Measurements from ENCODE around the gene TARS1. TPM values are rescaled to one million over a fixed set of nuclear protein-coding genes. Genes with fewer than 3 reads are reported as not detected.

Gene TARS1
- total RNA-seq, 1 experiment from 2014 or later, result 201 TPM

- TF ChIP-seq, protein P1, sequence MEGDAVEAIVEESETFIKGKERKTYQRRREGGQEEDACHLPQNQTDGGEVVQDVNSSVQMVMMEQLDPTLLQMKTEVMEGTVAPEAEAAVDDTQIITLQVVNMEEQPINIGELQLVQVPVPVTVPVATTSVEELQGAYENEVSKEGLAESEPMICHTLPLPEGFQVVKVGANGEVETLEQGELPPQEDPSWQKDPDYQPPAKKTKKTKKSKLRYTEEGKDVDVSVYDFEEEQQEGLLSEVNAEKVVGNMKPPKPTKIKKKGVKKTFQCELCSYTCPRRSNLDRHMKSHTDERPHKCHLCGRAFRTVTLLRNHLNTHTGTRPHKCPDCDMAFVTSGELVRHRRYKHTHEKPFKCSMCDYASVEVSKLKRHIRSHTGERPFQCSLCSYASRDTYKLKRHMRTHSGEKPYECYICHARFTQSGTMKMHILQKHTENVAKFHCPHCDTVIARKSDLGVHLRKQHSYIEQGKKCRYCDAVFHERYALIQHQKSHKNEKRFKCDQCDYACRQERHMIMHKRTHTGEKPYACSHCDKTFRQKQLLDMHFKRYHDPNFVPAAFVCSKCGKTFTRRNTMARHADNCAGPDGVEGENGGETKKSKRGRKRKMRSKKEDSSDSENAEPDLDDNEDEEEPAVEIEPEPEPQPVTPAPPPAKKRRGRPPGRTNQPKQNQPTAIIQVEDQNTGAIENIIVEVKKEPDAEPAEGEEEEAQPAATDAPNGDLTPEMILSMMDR (IDR thresholded peaks at IDR 0.05; ENCODE audit: unreplicated experiment), result no peak
- Mint-ChIP-seq H3K27ac (ENCODE audit: unreplicated experiment) (no peak overlapping the region), H3K4me3 (ENCODE audit: low read depth, unreplicated experiment) (no peak overlapping the region), H3K36me3 (ENCODE audit: insufficient read depth, unreplicated experiment) (no peaks in the 10 kb centered on the region), H3K9me3 (ENCODE audit: low read depth, unreplicated experiment) (no peaks in the 10 kb centered on the region), H3K27me3 (ENCODE audit: unreplicated experiment) (peaks cover 15% of the 10 kb centered on the region), H3K4me1 (ENCODE audit: low read depth, unreplicated experiment) (no peaks in the 10 kb centered on the region)
- CTCF ChIA-PET, result no interaction called here
- DNase-seq, result no peak
- BruUV-seq (replicated peaks), result no TSS peak
- intact Hi-C loops (cut with micrococcal nuclease; ENCODE audit: unreplicated experiment), result loop anchor here (5.0 to 10.0 kb wide), 3 partner anchors 240 to 797 kb away; no protein-coding TSS in a partner anchor
Measured at GRCh38 chr5:33422191-33422590, 18.6 kb upstream of the TARS1 start.

GRCh38 chr5:33423018-33423630 lies 17.6 kb upstream of the TARS1 start:
- no peak for DNase-seq
- Mint-ChIP-seq H3K36me3 (ENCODE audit: insufficient read depth, unreplicated experiment) (no peaks in the 10 kb centered on the region), H3K4me1 (ENCODE audit: low read depth, unreplicated experiment) (no peaks in the 10 kb centered on the region), H3K27me3 (ENCODE audit: unreplicated experiment) (peaks cover 15% of the 10 kb centered on the region), H3K27ac (ENCODE audit: unreplicated experiment) (no peak overlapping the region), H3K4me3 (ENCODE audit: low read depth, unreplicated experiment) (no peak overlapping the region), H3K9me3 (ENCODE audit: low read depth, unreplicated experiment) (no peaks in the 10 kb centered on the region)
- TF ChIP-seq, protein P1 (IDR thresholded peaks at IDR 0.05; ENCODE audit: unreplicated experiment), result peak; percentile 17
- intact Hi-C loops (cut with micrococcal nuclease; ENCODE audit: unreplicated experiment), result loop anchor here (1.0 to 10.0 kb wide), 4 partner anchors 241 to 798 kb away; no protein-coding TSS in a partner anchor
- BruUV-seq (replicated peaks), result no TSS peak
- CTCF ChIA-PET, result no interaction called here

GRCh38 chr5:33425314-33425713 lies 15.5 kb upstream of the TARS1 start:
- no peak overlapping the region for H3K27ac Mint-ChIP-seq (ENCODE audit: unreplicated experiment)
- no TSS peak for BruUV-seq (replicated peaks)
- intact Hi-C loops (cut with micrococcal nuclease; ENCODE audit: unreplicated experiment), result loop anchor here (10.0 kb wide), 1 partner anchor 801 kb away; no protein-coding TSS in a partner anchor
- H3K36me3 Mint-ChIP-seq (ENCODE audit: insufficient read depth, unreplicated experiment), result no peaks in the 10 kb centered on the region
- TF ChIP-seq, protein P1 (IDR thresholded peaks at IDR 0.05; ENCODE audit: unreplicated experiment), result no peak
- no peak overlapping the region for H3K4me3 Mint-ChIP-seq (ENCODE audit: low read depth, unreplicated experiment)
- no peaks in the 10 kb centered on the region for H3K4me1 Mint-ChIP-seq (ENCODE audit: low read depth, unreplicated experiment)
- DNase-seq, result no peak
- H3K9me3 Mint-ChIP-seq (ENCODE audit: low read depth, unreplicated experiment), result peaks cover 7% of the 10 kb centered on the region
- peaks cover 15% of the 10 kb centered on the region for H3K27me3 Mint-ChIP-seq (ENCODE audit: unreplicated experiment)
- CTCF ChIA-PET, result no interaction called here

DNA sequence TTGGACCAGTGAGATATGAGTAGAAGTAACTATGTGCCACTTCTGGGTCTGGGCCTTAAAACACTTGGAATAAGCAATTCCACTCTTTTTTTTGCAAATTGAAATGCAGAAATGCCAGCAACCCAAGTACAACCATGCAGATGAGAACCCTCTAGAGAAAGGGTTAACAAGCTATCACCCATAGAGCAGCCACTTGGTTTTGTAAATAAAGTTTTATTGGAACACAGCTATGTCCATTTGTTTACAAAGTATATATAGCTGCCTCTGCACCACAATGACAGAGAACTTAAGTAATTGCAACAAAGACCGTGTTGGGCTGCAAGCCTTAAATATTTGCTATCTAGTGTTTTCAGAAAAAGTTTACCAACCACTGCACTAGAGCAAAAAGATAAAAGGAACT lies 9.8 kb upstream of the TARS1 start:
- BruUV-seq (replicated peaks), result no TSS peak
- DNase-seq, result no peak
- no peaks in the 10 kb centered on the region for H3K27me3 Mint-ChIP-seq (ENCODE audit: unreplicated experiment)
- TF ChIP-seq, protein P1 (IDR thresholded peaks at IDR 0.05; ENCODE audit: unreplicated experiment), result no peak
- no peak overlapping the region for H3K4me3 Mint-ChIP-seq (ENCODE audit: low read depth, unreplicated experiment)
- CTCF ChIA-PET, result no interaction called here
- no peaks in the 10 kb centered on the region for H3K4me1 Mint-ChIP-seq (ENCODE audit: low read depth, unreplicated experiment)
- intact Hi-C loops (cut with micrococcal nuclease; ENCODE audit: unreplicated experiment), result no loop called here
- H3K9me3 Mint-ChIP-seq (ENCODE audit: low read depth, unreplicated experiment), result peaks cover 7% of the 10 kb centered on the region
- no peak overlapping the region for H3K27ac Mint-ChIP-seq (ENCODE audit: unreplicated experiment)
- H3K36me3 Mint-ChIP-seq (ENCODE audit: insufficient read depth, unreplicated experiment), result no peaks in the 10 kb centered on the region
